ENCODE results near the gene OR5C1.
A peak's percentile ranks its signal among the peaks of the same experiment; 100 is the strongest.

OR5C1 gene

DNA sequence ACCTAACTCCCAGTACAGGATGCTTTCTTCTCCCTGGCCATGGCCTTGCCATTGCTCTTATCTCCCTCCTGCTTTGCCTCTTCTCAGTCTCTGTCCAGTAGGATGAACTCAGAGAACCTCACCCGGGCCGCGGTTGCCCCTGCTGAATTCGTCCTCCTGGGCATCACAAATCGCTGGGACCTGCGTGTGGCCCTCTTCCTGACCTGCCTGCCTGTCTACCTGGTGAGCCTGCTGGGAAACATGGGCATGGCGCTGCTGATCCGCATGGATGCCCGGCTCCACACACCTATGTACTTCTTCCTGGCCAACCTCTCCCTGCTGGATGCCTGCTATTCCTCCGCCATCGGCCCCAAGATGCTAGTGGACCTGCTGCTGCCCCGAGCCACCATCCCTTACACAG, at the start of gene OR5C1:
Gene OR5C1 (plus strand): TSS at position 103 of the 400 bp plus-strand sequence. CDS start 0 bp downstream, at position 103.
- no peak for TF ChIP-seq CTCF (IDR thresholded peaks at IDR 0.05; ENCODE audit: insufficient read depth, low read length, missing control alignments)
- H3K4me3 ChIP-seq (ENCODE audit: low read depth, low read length): no peak within 1 kb of the TSS
- DNase-seq (ENCODE audit: low read depth, low spot score): no peak
- CTCF ChIA-PET: no interaction called here
- POLR2A ChIA-PET: no interaction called here

GRCh38 chr9:122742003-122742402, 46.7 kb upstream of the OR5C1 start, which contains the start of gene OR1L6:
Gene OR1L6, plus strand, starts transcription at chr9:122742303. Its CDS starts 7,545 bp downstream, at chr9:122749848.
- POLR2A ChIA-PET: no interaction called here
- no peak for TF ChIP-seq CTCF (IDR thresholded peaks at IDR 0.05; ENCODE audit: insufficient read depth, low read length, missing control alignments)
- no peak within 1 kb of the TSS for H3K4me3 ChIP-seq (ENCODE audit: low read depth, low read length)
- CTCF ChIA-PET: no interaction called here
- DNase-seq (ENCODE audit: low read depth, low spot score): no peak

DNA sequence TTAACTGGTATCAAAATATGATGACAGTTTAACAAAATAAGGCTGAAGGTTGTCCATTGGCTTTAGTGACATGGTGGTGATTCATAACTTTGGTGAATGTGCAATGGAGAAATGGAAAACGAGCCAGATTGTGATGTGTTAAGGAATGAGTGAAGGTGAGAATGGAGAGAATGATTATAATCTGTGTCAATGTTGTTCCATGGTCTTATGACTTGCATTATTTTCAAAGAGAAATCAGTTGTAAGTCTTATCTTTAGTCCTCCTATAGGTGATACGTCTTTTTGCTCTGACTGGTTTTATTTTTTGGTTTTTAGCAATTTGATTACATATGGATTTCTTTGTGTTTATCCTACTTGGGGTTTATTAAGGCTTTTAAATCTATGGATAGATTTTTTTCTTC, 33.9 kb upstream of the OR5C1 start:
- ChIA-PET CTCF (no interaction called here), POLR2A (no interaction called here)
- no peak overlapping the region for H3K4me3 ChIP-seq (ENCODE audit: low read depth, low read length)
- DNase-seq (ENCODE audit: low read depth, low spot score): no peak
- TF ChIP-seq CTCF (IDR thresholded peaks at IDR 0.05; ENCODE audit: insufficient read depth, low read length, missing control alignments): no peak

- no peak for TF ChIP-seq CTCF (IDR thresholded peaks at IDR 0.05; ENCODE audit: insufficient read depth, low read length, missing control alignments)
- ChIA-PET CTCF (no interaction called here), POLR2A (no interaction called here)
- DNase-seq (ENCODE audit: low read depth, low spot score): no peak
- no peak overlapping the region for H3K4me3 ChIP-seq (ENCODE audit: low read depth, low read length)
Observed at GRCh38 chr9:122767817-122768216, 20.9 kb upstream of the OR5C1 start.

GRCh38 chr9:122777052-122777451, 11.7 kb upstream of the OR5C1 start:
- DNase-seq (ENCODE audit: low read depth, low spot score): no peak
- CTCF ChIA-PET: interaction anchor here (0.6 to 1.6 kb wide), 2 partner anchors 277 to 427 kb away, joined by 3 to 4 read pairs; no protein-coding TSS in a partner anchor
- POLR2A ChIA-PET: no interaction called here

DNA sequence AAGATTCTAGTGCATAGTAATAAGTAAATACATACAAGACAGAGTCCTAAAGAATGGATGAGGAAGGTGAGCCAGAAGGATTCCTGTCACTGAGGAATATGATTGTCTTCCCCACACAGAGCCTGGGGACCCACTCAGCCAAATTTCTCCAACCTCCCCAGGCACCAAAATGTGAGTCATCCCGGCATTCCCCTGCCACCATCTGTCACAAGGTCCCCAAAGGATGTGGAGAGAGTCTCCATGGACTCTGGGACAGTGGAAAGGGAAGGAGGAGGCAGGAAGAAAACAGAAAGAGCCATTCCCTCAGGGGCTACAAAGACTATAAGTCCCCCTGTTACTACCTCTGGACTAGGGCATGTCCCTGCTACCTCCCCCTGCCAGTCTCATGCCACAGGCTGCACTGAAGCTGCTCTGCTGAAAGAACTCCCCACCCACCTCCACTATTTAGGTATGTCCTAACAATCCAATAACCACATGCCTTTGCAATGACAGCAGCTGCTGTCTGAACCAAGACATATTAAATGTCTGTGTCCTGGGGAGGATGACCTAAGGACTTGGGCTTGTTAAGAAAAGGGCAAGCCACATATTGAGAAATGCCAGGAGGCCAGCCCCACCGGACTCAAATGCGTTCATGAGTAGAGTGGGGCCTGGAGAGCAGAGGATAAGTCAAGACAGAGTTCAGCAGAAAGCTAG, 10.7 kb upstream of the OR5C1 start:
- ChIA-PET POLR2A (no interaction called here), CTCF (interaction anchor here (1.6 to 2.1 kb wide), 2 partner anchors 32 to 278 kb away, joined by 4 to 5 read pairs; no protein-coding TSS in a partner anchor)
- TF ChIP-seq CTCF (IDR thresholded peaks at IDR 0.05; ENCODE audit: insufficient read depth, low read length, missing control alignments): no peak
- H3K4me3 ChIP-seq (ENCODE audit: low read depth, low read length): no peak overlapping the region
- peak; percentile 12 for DNase-seq (ENCODE audit: low read depth, low spot score)

More at GRCh38 chr9:122777052-122777451, 11.7 kb upstream of the OR5C1 start:
- TF ChIP-seq CTCF (IDR thresholded peaks at IDR 0.05; ENCODE audit: insufficient read depth, low read length, missing control alignments): no peak
- no peak overlapping the region for H3K4me3 ChIP-seq (ENCODE audit: low read depth, low read length)
